H1 (cell line): Measurements from ENCODE around the gene MAML3. TPM values are rescaled to one million over a fixed set of nuclear protein-coding genes. Genes with fewer than 3 reads are reported as not detected.

Source experiments
- CBX8 ChIP-seq: fragments of 300-800, 300-1000 bp; sonication (generic); IDR thresholded peaks from 2 replicates; pipeline ENCODE4 v1.7.1; 2016; ENCODE audit warnings: low read depth, low read length, borderline replicate concordance
- JUND ChIP-seq: IDR thresholded peaks from 2 replicates; pipeline ENCODE4 v1.6.1; 2011; ENCODE audit warnings: mild to moderate bottlenecking, improper control_type of control experiment, low read length
- MAFK ChIP-seq: IDR thresholded peaks from 2 replicates; pipeline ENCODE4 v1.6.1; 2012; ENCODE audit warnings: low read depth, mild to moderate bottlenecking, improper control_type of control experiment, low read length
- POLR2A ChIP-seq, 2 experiments: IDR thresholded peaks; 1 replicate in 1 of 2; 2 replicates in 1 of 2; pipeline ENCODE4 v1.6.1; 2011; ENCODE audit warnings: low read depth in 2 of 2, low read length in 2 of 2, mild to moderate bottlenecking in 2 of 2; ENCODE audit errors: control extremely low read depth in 1 of 2
- YY1 ChIP-seq: IDR thresholded peaks from 2 replicates; pipeline ENCODE4 v1.6.1; 2011; ENCODE audit warnings: low read depth, mild to moderate bottlenecking, low read length
- polyA plus RNA-seq, 7 experiments: library from polyadenylated mRNA; depleted of rRNA in 3 of 7; stranded (reverse) in 5 of 7; unstranded in 2 of 7; fragments of >200 nt in 5 of 7; fragments of 200-250 nt in 2 of 7; gene quantifications; 1 replicate in 5 of 7; 2 replicates in 1 of 7; 4 replicates in 1 of 7; pipeline versions ENCODE4 v1.2.1 to v1.2.3, GENCODE V29; 2011 to 2013; ENCODE audit warnings: missing spikeins in 2 of 7, mixed read lengths in 2 of 7
- total RNA-seq: library from RNA; stranded (reverse); fragmentation: NEBNext Ultra II Directional; extraction: Animal tissue kit (Norgen Biotek cat#: 25700); gene quantifications from 2 replicates; pipeline ENCODE4 v1.2.1, GENCODE V29; 2021

Gene MAML3
- total and polyA plus RNA-seq, 2 of the 8 experiments (the other 6 are each of a cell fraction or from before 2014, with no cell fraction given): 2.1 to 5.7 TPM

DNA sequence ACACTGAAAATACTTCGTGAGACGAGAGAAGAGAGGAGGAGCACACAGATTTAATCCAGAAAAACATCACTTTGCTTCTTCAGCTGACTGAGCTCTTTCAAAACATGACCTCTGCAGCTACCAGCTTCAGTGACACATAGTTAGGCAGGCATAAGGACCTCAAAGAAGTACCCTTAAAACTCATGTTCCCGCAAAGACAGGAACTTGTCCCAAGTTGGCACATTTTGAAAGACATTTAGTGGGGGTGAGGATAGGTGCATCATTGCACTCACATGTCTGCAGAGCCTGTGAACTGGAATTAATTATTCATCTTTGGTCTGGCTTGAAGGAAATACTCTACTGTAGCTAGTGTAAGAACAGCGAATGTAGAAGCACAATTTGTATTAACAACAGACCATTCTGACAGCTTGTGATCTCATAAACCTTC, 266.6 kb downstream of the MAML3 start (continued):
- TF ChIP-seq MAFK (no peak), JUND (no peak), POLR2A (IDR thresholded peaks at IDR 0.05; ENCODE audit: control extremely low read depth in 1 of 2, low read depth in 2 of 2, low read length in 2 of 2) (no peak), YY1 (no peak), CBX8 (no peak)
